SH-SY5Y (cell line): ENCODE results near the gene NGDN.

Experiments used
- GATA2 ChIP-seq: IDR thresholded peaks from 2 replicates; pipeline ENCODE4 v1.6.1; 2011; ENCODE audit warnings: mild to moderate bottlenecking, low read depth, low read length
- GATA3 ChIP-seq: IDR thresholded peaks from 2 replicates; pipeline ENCODE4 v1.6.1; 2011; ENCODE audit warnings: low read depth, mild to moderate bottlenecking, low read length, moderate library complexity

GRCh38 chr14:23449314-23449713, 20.2 kb upstream of the NGDN start:
- TF ChIP-seq GATA2 (no peak), GATA3 (no peak)
